Fibroblast of lung (primary cell): ENCODE measurements around the gene IGFN1.

Experiments
- EZH2 ChIP-seq: IDR thresholded peaks from 2 replicates; pipeline ENCODE4 v1.5.1; 2012; ENCODE audit warnings: low read length, control low read depth, mild to moderate bottlenecking; ENCODE audit errors: missing control alignments
- TF ChIP-seq, protein P1 (sequence below), 2 donors: IDR thresholded peaks in 1 of 2; conservative IDR thresholded peaks in 1 of 2; 1 replicate in 1 of 2; 2 replicates in 1 of 2; pipeline ENCODE4 v1.5.1; 2011 to 2012; ENCODE audit warnings: low read length in 2 of 2, control low read depth in 1 of 2, inconsistent platforms in 1 of 2, low read depth in 1 of 2, mild to moderate bottlenecking in 1 of 2

DNA sequence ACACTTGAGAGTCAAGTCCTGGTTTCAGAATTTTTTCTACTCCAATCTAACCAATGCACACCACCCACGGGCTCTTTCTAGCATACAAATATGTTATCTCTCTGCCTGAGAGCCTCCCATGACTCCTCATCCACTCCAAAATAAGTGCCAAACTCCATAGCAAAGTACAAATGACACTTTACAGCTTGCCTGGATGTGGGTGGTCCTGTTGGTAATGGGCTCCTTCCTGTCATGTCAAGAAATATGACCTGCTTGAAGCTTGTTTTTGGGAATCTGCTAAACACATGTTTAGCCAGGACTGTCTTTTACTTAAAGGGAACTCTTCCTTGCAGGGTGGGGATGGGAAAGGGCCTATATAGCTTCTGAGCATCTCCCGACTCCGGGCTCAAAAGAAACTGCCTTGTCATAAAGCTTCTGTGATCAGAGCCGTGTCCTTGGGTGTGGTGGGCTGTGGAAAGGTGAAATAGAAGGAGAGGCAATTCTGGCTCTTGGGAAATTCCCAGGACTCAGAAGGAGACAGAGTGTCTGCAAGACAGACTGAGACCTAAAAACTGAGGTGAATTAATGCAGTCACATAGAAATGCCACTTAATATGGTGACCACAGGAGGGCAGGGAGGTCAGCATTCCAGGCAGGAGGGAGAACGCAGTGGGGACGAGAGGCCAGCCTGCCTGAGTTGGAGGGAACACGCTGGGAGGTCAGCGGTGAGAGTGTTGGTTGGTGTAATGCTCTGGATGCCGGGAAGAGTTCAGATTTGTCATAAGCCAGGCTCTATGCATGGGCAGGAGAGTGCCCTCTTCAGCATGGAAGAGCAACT lies 6.1 kb upstream of the IGFN1 start:
- TF ChIP-seq, protein P1, sequence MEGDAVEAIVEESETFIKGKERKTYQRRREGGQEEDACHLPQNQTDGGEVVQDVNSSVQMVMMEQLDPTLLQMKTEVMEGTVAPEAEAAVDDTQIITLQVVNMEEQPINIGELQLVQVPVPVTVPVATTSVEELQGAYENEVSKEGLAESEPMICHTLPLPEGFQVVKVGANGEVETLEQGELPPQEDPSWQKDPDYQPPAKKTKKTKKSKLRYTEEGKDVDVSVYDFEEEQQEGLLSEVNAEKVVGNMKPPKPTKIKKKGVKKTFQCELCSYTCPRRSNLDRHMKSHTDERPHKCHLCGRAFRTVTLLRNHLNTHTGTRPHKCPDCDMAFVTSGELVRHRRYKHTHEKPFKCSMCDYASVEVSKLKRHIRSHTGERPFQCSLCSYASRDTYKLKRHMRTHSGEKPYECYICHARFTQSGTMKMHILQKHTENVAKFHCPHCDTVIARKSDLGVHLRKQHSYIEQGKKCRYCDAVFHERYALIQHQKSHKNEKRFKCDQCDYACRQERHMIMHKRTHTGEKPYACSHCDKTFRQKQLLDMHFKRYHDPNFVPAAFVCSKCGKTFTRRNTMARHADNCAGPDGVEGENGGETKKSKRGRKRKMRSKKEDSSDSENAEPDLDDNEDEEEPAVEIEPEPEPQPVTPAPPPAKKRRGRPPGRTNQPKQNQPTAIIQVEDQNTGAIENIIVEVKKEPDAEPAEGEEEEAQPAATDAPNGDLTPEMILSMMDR (conservative IDR thresholded peaks at IDR 0.05 in 1 of 2, IDR thresholded peaks at IDR 0.05 in 1 of 2; ENCODE audit: low read depth in 1 of 2, low read length in 2 of 2): peak; percentile 70 to 89
- TF ChIP-seq EZH2: no peak
